K562 treated with DMSO at 1 percent for 12 hours (cell line): ENCODE data around the gene TRIM39. TPM values are rescaled to one million over a fixed set of nuclear protein-coding genes. Genes with fewer than 3 reads are reported as not detected.

ENCODE experiments used
- total RNA-seq: library from RNA; unstranded; fragments of 300-600 nt; gene quantifications from 2 replicates; pipeline ENCODE4 v1.2.3, GENCODE V29; 2022; ENCODE audit not compliant: insufficient read depth

TRIM39 gene
- total RNA-seq, result 6.4 and 16.2 TPM in 2 replicates

DNA sequence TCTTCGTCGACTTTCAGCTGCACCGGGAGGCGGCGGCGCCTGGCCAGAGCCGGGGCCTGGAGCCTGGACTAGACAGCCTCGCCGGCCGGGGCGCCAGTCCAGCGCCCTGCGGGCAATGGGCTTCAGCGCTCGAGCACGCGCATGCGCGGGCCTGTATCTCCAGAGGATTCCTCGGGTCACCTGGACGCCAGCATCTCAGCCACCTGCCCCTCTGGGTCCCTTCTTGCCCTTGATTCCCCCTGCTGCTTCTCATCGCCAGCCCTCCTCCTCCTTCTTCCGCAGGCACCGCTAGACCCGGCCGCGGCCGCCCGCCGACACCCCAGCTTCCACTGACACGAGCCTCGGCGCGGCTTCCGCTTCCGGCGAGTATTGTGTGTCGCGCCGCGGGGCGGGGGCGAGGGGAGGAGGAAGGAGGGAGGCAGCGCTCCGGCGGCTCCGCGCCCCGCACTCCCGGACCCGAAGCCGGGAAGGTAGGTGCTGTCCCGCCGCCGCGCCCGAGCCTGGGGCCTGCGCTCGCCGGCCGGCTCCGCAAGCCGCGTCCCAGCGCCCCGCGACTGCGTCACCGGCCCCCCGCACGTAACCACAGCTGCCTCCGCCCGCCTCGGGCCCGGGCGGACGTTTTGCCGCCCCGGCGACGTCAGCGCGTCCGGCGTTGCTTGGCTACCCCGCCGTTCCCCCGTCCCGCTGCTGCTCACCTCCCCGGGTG is at the start of gene TRIM39:
Gene TRIM39 (plus strand): TSS at position 402 of the 706 bp plus-strand sequence. CDS start 2,391 bp downstream, outside the sequence.

DNA sequence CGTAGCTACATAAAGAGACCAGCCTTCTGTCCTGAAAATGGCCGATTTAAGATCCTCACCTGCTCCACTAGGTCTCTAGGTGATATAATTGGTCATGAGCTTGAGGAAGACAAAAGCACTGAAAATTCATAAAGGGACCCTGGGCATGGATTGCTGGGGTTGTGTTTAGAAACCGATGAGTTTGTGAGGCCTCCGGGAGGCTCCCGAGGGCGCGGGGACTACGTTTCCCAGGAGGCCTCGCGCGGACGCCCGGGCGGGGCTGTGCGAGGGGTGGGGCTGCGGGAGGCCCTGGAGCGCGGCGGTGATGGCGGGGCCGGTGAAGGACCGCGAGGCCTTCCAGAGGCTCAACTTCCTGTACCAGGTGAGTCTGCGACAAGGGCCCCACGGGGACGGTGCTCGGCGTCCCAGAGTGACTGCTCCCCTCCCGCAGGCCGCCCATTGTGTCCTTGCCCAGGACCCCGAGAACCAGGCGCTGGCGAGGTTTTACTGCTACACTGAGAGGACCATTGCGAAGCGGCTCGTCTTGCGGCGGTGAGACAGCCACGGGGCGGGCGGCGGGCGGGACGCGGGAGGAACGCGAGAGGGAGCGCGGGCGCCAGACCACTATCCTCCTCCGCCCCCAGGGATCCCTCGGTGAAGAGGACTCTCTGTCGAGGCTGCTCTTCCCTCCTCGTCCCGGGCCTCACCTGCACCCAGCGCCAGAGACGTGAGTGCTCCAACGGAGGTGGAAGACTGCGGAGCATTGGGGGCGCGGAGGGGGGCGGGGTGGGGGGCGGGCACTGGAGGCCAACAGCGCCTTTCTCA is 18.3 kb downstream of the TRIM39 start, which contains the start of gene RPP21:
Gene RPP21 (plus strand): TSS at position 289 of the 804 bp plus-strand sequence. CDS start 16 bp downstream, at position 305.

Other genes with a start within 250 kb of the TRIM39 start
- not detected in 2 replicates for gene TRIM31, start 213.8 kb upstream of the TRIM39 start, total RNA-seq
- not detected in 2 replicates for gene TRIM40, start 190.8 kb upstream of the TRIM39 start, total RNA-seq
- gene TRIM10, start 165.7 kb upstream of the TRIM39 start, total RNA-seq, result not detected in 2 replicates
- gene TRIM15, start 163.4 kb upstream of the TRIM39 start, total RNA-seq, result not detected in 2 replicates
- gene TRIM26, start 113.5 kb upstream of the TRIM39 start, total RNA-seq, result 6.0 and 13.3 TPM in 2 replicates
- gene RPP21, start 18.2 kb downstream of the TRIM39 start, total RNA-seq, result 237 and 358 TPM in 2 replicates
- 101 and 133 TPM in 2 replicates for gene HLA-E, start 162.6 kb downstream of the TRIM39 start, total RNA-seq
- 59.1 and 61.6 TPM in 2 replicates for gene GNL1, start 229.6 kb downstream of the TRIM39 start, total RNA-seq
- 10.6 and 17.7 TPM in 2 replicates for gene PRR3, start 230.4 kb downstream of the TRIM39 start, total RNA-seq
- gene ABCF1, start 244.5 kb downstream of the TRIM39 start, total RNA-seq, result 65.0 and 94.3 TPM in 2 replicates